Peyer's patch (tissue), 4 donors: ENCODE data around the gene RFXAP.

Source experiments
- CTCF ChIP-seq, 6 experiments: fragments of 450-650 bp in 4 of 6; fragments of 200-600 bp in 2 of 6; sonication (generic) in 1 of 6; IDR thresholded peaks; one replicate each; pipeline ENCODE4 v1.5.1; 2017 to 2019; ENCODE audit warnings: antibody characterized with exemption in 6 of 6, mild to moderate bottlenecking in 3 of 6, moderate library complexity in 1 of 6
- POLR2A ChIP-seq, 2 donors: fragments of 450-650 bp; IDR thresholded peaks; one replicate each; pipeline ENCODE4 v1.5.1; 2017; ENCODE audit warnings: antibody characterized with exemption in 2 of 2, mild to moderate bottlenecking in 2 of 2, moderate library complexity in 2 of 2

- peak in 1 of 6 experiments; percentile 12 for TF ChIP-seq CTCF (IDR thresholded peaks at IDR 0.05)
- TF ChIP-seq POLR2A (IDR thresholded peaks at IDR 0.05) = no peak
Observed at GRCh38 chr13:36850790-36851438, 31.9 kb downstream of the RFXAP start.
